HepG2 (cell line): ENCODE results near the gene ACSM5. TPM values are rescaled to one million over a fixed set of nuclear protein-coding genes. Genes with fewer than 3 reads are reported as not detected.

Experiments
- ARHGAP35 ChIP-seq: sonication (generic); formaldehyde crosslinking; IDR thresholded peaks from 2 replicates; pipeline ENCODE4 v1.9.0; 2022; ENCODE audit warnings: mild to moderate bottlenecking, inconsistent platforms, moderate library complexity, missing genetic modification reagents, borderline replicate concordance
- ARNTL ChIP-seq: sonication (generic); formaldehyde crosslinking; IDR thresholded peaks from 2 replicates; pipeline ENCODE4 v1.4.0; 2020; ENCODE audit warnings: mild to moderate bottlenecking, missing genetic modification reagents
- FOXM1 ChIP-seq: sonication (generic); formaldehyde crosslinking; IDR thresholded peaks from 2 replicates; pipeline ENCODE4 v1.5.0; 2020; ENCODE audit warnings: missing genetic modification reagents
- FOXO1 ChIP-seq: sonication (generic); formaldehyde crosslinking; IDR thresholded peaks from 2 replicates; pipeline ENCODE4 v1.4.0; 2020; ENCODE audit warnings: missing genetic modification reagents
- MAX ChIP-seq: IDR thresholded peaks from 2 replicates; pipeline ENCODE4 v1.6.1; 2012; ENCODE audit warnings: inconsistent platforms
- MYC ChIP-seq: sonication (generic); formaldehyde crosslinking; IDR thresholded peaks from 2 replicates; pipeline ENCODE4 v1.9.0; 2021; ENCODE audit warnings: missing genetic modification reagents, borderline replicate concordance
- NR2F6 ChIP-seq, 2 experiments: IDR thresholded peaks; 2 replicates each; pipeline ENCODE4 v1.6.1; 2016; ENCODE audit warnings: antibody characterized with exemption in 1 of 2, mild to moderate bottlenecking in 1 of 2
- NRL ChIP-seq: sonication (generic); formaldehyde crosslinking; IDR thresholded peaks from 2 replicates; pipeline ENCODE4 v1.5.0; 2020; ENCODE audit warnings: missing genetic modification reagents, mild to moderate bottlenecking, moderate library complexity, borderline replicate concordance
- PPARG ChIP-seq: conservative IDR thresholded peaks from 2 replicates; pipeline ENCODE4 v1.6.1; 2016; ENCODE audit warnings: missing biosample characterization, missing genetic modification reagents
- TAF1 ChIP-seq: sonication (generic); formaldehyde crosslinking; IDR thresholded peaks from 2 replicates; pipeline ENCODE4 v1.4.0; 2020; ENCODE audit warnings: missing genetic modification reagents
- ZBTB42 ChIP-seq: sonication (generic); formaldehyde crosslinking; IDR thresholded peaks from 2 replicates; pipeline ENCODE4 v1.5.0; 2020; ENCODE audit warnings: mild to moderate bottlenecking, missing genetic modification reagents
- ZMYM3 ChIP-seq: sonication (generic); formaldehyde crosslinking; IDR thresholded peaks from 2 replicates; pipeline ENCODE4 v1.5.1; 2020; ENCODE audit warnings: mild to moderate bottlenecking, missing genetic modification reagents
- ZNF138 ChIP-seq: sonication (generic); formaldehyde crosslinking; IDR thresholded peaks from 2 replicates; pipeline ENCODE4 v1.5.0; 2020; ENCODE audit warnings: mild to moderate bottlenecking, low read depth, missing genetic modification reagents
- ZNF572 ChIP-seq: sonication (generic); formaldehyde crosslinking; IDR thresholded peaks from 2 replicates; pipeline ENCODE4 v1.5.1; 2020; ENCODE audit warnings: mild to moderate bottlenecking, missing genetic modification reagents
- ZNF879 ChIP-seq: sonication (generic); formaldehyde crosslinking; IDR thresholded peaks from 2 replicates; pipeline ENCODE4 v1.8.1; 2023; ENCODE audit warnings: missing genetic modification reagents
- ZSCAN9 ChIP-seq: IDR thresholded peaks from 2 replicates; pipeline ENCODE4 v1.6.1; 2016; ENCODE audit warnings: borderline replicate concordance
- polyA plus RNA-seq, 8 experiments: library from polyadenylated mRNA; depleted of rRNA in 3 of 8; stranded (reverse) in 7 of 8; unstranded in 1 of 8; fragments of >200 nt; fragmentation: Illumina TruSeq in 4 of 8; extraction: Trizol in 4 of 8; gene quantifications; 2 replicates each; pipeline versions ENCODE4 v1.2.1 to v1.2.3, GENCODE V29; 2011 to 2016; ENCODE audit warnings: low read depth in 4 of 8, missing spikeins in 1 of 8, mixed read lengths in 1 of 8; ENCODE audit not compliant: insufficient read depth in 1 of 8
- total RNA-seq, 5 experiments: library from RNA; depleted of rRNA; stranded (reverse); fragments of >200 nt; fragmentation: Illumina TruSeq; extraction: Trizol; gene quantifications; 2 replicates each; pipeline ENCODE4 v1.2.3, GENCODE V29; 2016; ENCODE audit warnings: low read depth in 1 of 5
- TF ChIP-seq, protein P1 (sequence below): IDR thresholded peaks from 2 replicates; pipeline ENCODE4 v1.6.1; 2016; ENCODE audit warnings: missing genetic modification reagents, missing compliant biosample characterization
- TF ChIP-seq, protein P2 (sequence below): sonication (generic); formaldehyde crosslinking; IDR thresholded peaks from 2 replicates; pipeline ENCODE4 v1.4.0; 2020; ENCODE audit warnings: missing genetic modification reagents
- TF ChIP-seq, protein P3 (sequence below): sonication (generic); formaldehyde crosslinking; IDR thresholded peaks from 2 replicates; pipeline ENCODE4 v1.4.0; 2020; ENCODE audit warnings: missing genetic modification reagents, borderline replicate concordance
- TF ChIP-seq, protein P4 (sequence below): sonication (generic); formaldehyde crosslinking; IDR thresholded peaks from 2 replicates; pipeline ENCODE4 v1.5.0; 2020; ENCODE audit warnings: missing genetic modification reagents
- TF ChIP-seq, protein P5 (sequence below): sonication (generic); formaldehyde crosslinking; IDR thresholded peaks from 2 replicates; pipeline ENCODE4 v1.5.1; 2020; ENCODE audit warnings: missing genetic modification reagents, mild to moderate bottlenecking, borderline replicate concordance

Gene ACSM5
- total and polyA plus RNA-seq, 2 of the 13 experiments (the other 11 are each of a cell fraction or from before 2014, with no cell fraction given): 9.1 to 15.0 TPM

DNA sequence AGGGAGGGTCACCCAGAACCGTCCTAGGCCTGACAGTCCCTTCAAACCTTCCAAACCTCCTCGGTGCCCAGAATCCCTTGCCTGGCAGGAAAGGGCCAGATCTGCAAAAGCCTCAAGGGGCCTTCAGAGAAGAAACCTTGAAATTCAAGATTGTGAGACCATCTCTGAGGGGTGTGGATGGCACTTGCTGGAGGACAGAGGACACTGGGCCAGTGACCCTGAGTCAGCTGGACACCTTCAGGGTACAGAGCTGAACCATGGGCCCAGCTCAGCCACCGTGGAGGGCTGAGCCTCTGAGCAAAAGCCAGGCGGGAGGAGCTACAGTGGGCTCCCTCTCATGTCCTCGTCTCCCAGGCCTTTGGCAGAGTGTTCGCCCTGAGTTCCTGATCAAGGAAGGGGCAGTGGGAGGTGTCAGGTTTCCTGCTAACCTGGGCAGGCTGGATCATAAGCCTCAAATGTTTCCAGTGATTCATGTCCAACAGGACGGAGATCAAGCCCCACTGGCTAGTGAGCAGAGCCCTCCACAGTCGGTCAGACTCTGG lies 7.8 kb upstream of the ACSM5 start (continued):
- TF ChIP-seq, protein P1, sequence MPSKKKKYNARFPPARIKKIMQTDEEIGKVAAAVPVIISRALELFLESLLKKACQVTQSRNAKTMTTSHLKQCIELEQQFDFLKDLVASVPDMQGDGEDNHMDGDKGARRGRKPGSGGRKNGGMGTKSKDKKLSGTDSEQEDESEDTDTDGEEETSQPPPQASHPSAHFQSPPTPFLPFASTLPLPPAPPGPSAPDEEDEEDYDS (CRISPR knock-in tag): peak; percentile 38; the same call in 1 of the 2 replicates
- TF ChIP-seq FOXM1 (CRISPR knock-in tag): no peak
- no peak; the same call in 1 of the 2 replicates for TF ChIP-seq ARNTL (CRISPR knock-in tag)
- TF ChIP-seq MYC (CRISPR knock-in tag): 0 out of 2 replicates have a peak, but pooled peaks have one; percentile 33
- peak; percentile 54; the same call in 1 of the 2 replicates for TF ChIP-seq ZNF138 (CRISPR knock-in tag)
- TF ChIP-seq TAF1 (CRISPR knock-in tag): peak; percentile 49; the same call in 1 of the 2 replicates
- TF ChIP-seq PPARG (CRISPR knock-in tag): no peak; the same call in 1 of the 2 replicates
- 0 out of 2 replicates have a peak, but pooled peaks have one; percentile 42 for TF ChIP-seq ZNF572 (CRISPR knock-in tag)
- no peak for TF ChIP-seq ZNF879
- TF ChIP-seq NRL: peak; percentile 74; the same call in 1 of the 2 replicates
- TF ChIP-seq ARHGAP35 (CRISPR knock-in tag): peak; percentile 80; the same call in 1 of the 2 replicates
- TF ChIP-seq, protein P2, sequence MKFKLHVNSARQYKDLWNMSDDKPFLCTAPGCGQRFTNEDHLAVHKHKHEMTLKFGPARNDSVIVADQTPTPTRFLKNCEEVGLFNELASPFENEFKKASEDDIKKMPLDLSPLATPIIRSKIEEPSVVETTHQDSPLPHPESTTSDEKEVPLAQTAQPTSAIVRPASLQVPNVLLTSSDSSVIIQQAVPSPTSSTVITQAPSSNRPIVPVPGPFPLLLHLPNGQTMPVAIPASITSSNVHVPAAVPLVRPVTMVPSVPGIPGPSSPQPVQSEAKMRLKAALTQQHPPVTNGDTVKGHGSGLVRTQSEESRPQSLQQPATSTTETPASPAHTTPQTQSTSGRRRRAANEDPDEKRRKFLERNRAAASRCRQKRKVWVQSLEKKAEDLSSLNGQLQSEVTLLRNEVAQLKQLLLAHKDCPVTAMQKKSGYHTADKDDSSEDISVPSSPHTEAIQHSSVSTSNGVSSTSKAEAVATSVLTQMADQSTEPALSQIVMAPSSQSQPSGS (CRISPR knock-in tag): peak; percentile 14; the same call in 1 of the 2 replicates
- TF ChIP-seq, protein P3, sequence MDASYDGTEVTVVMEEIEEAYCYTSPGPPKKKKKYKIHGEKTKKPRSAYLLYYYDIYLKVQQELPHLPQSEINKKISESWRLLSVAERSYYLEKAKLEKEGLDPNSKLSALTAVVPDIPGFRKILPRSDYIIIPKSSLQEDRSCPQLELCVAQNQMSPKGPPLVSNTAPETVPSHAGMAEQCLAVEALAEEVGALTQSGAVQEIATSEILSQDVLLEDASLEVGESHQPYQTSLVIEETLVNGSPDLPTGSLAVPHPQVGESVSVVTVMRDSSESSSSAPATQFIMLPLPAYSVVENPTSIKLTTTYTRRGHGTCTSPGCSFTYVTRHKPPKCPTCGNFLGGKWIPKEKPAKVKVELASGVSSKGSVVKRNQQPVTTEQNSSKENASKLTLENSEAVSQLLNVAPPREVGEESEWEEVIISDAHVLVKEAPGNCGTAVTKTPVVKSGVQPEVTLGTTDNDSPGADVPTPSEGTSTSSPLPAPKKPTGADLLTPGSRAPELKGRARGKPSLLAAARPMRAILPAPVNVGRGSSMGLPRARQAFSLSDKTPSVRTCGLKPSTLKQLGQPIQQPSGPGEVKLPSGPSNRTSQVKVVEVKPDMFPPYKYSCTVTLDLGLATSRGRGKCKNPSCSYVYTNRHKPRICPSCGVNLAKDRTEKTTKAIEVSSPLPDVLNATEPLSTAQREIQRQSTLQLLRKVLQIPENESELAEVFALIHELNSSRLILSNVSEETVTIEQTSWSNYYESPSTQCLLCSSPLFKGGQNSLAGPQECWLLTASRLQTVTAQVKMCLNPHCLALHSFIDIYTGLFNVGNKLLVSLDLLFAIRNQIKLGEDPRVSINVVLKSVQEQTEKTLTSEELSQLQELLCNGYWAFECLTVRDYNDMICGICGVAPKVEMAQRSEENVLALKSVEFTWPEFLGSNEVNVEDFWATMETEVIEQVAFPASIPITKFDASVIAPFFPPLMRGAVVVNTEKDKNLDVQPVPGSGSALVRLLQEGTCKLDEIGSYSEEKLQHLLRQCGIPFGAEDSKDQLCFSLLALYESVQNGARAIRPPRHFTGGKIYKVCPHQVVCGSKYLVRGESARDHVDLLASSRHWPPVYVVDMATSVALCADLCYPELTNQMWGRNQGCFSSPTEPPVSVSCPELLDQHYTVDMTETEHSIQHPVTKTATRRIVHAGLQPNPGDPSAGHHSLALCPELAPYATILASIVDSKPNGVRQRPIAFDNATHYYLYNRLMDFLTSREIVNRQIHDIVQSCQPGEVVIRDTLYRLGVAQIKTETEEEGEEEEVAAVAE (CRISPR knock-in tag): no peak
- 0 out of 2 replicates have a peak, but pooled peaks have one; percentile 53 for TF ChIP-seq ZSCAN9
- TF ChIP-seq ZBTB42: 0 out of 2 replicates have a peak, but pooled peaks have one; percentile 15
- no peak for TF ChIP-seq NR2F6 (IDR thresholded peaks at IDR 0.05)
- TF ChIP-seq NR2F6 (CRISPR knock-in tag; IDR thresholded peaks at IDR 0.05): peak; percentile 50; the same call in 1 of the 2 replicates
- TF ChIP-seq MAX: peak; percentile 69
- TF ChIP-seq ZMYM3 (CRISPR knock-in tag): peak; percentile 57; the same call in 1 of the 2 replicates
- peak; percentile 53; the same call in 1 of the 2 replicates for TF ChIP-seq FOXO1 (CRISPR knock-in tag)
- TF ChIP-seq, protein P4, sequence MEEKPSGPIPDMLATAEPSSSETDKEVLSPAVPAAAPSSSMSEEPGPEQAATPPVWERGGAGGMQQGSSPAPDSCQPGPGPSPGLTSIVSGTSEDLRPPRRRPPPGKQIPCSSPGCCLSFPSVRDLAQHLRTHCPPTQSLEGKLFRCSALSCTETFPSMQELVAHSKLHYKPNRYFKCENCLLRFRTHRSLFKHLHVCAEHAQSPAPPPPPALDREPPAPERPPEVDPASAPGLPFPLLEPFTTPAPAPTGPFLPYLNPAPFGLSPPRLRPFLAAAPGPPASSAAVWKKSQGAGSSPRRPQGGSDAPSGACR (CRISPR knock-in tag): no peak
- TF ChIP-seq, protein P5, sequence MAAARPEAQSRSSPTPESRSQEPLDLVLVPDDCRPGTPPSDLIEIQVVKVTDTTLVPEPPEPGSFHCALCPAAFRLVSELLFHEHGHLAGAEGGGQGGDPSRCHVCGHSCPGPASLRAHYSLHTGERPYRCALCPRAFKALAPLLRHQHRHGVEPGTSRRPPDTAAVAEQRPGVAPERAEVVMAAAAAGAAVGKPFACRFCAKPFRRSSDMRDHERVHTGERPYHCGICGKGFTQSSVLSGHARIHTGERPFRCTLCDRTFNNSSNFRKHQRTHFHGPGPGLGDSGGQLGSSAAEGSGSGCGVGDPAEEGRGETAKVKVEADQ (CRISPR knock-in tag): no peak
